Mucosa of stomach (tissue), 1 donor: ENCODE measurements around the gene TSPAN13.

Experiments used
- H3K27me3 ChIP-seq: one replicate; pipeline ENCODE4 v1.7.0; 2013; ENCODE audit warnings: mild to moderate bottlenecking, low read length; ENCODE audit not compliant: control insufficient read depth, insufficient read depth
- H3K36me3 ChIP-seq: one replicate; pipeline ENCODE4 v1.7.0; 2013; ENCODE audit warnings: low read length; ENCODE audit not compliant: control insufficient read depth, insufficient read depth
- H3K4me1 ChIP-seq: one replicate; pipeline ENCODE4 v1.7.0; 2013; ENCODE audit warnings: mild to moderate bottlenecking, low read length; ENCODE audit not compliant: control insufficient read depth, insufficient read depth
- H3K4me3 ChIP-seq: one replicate; pipeline ENCODE4 v1.7.0; 2013; ENCODE audit warnings: low read length
- H3K9ac ChIP-seq: one replicate; pipeline ENCODE4 v1.7.0; 2013; ENCODE audit warnings: mild to moderate bottlenecking, low read length, moderate library complexity
- H3K9me3 ChIP-seq: one replicate; pipeline ENCODE4 v1.7.0; 2013; ENCODE audit warnings: mild to moderate bottlenecking, low read length, moderate library complexity; ENCODE audit not compliant: control insufficient read depth
- donor health status: Pancreatic carcinoma.

Gene TSPAN13

DNA sequence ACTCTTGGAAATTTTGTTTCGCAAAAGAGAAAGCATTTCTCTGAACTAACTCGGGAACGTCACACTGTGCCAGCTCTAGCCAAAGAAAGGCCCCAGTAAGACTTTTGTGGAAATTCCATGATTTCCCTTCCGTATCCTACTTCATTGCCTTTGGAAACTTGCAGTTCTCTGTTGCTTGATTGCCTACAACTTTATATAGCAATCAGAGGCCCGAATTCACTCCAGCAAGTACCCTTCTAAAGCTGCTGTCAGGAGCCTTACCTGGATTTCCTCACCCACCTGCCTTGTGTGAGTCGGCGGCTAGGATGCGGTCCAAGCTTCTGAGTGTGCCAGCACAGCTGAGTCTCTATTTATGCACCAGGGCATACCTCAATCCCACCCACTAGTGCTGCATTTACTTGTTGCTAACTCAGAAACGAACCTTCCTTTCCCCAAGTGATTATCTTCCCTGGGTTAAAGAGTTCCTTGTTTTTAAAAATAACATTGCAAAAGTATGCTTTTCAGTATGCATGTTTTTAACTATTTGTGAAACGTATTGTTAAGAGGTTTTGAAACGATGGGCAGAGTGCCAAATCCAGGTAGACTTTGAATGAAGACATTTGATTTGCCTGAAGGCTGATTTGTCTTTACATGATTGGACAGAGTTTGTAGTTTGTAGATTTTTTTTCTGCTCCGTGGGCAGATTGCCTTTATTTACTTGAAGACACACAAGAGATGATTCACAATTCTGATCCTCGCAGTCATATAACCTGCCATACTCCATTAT, 51.3 kb downstream of the TSPAN13 start, which contains the start of gene AGR2:
TSS of gene AGR2 (minus strand) at position 326 of the 766 bp plus-strand sequence. CDS start 3,203 bp downstream, outside the sequence.
- Histone ChIP-seq H3K36me3 (peaks cover 8% of the 10 kb centered on the region), H3K9me3 (no peaks in the 10 kb centered on the region), H3K9ac (peak within 1 kb of the TSS; percentile 94), H3K4me3 (peak within 1 kb of the TSS; percentile 86), H3K4me1 (peaks cover 26% of the 10 kb centered on the region), H3K27me3 (no peaks in the 10 kb centered on the region)

DNA sequence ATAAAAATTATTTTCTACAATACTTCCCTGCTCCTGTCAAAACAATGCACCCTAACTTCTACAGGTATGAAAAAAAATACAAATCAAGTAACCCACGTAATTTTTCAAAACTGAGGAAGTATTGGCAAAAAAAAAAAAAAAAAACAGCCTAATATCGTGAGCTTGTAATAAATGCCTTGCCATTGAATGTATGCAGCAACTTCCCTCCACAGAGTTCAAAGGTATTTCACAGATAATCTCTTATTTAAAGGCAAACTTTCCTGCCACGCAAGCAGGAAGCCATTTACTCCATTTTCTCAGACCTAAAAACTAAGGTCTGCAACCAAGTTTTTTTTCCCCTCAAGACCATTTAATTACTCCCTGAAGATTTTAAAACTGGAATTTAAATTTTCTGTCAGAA, 51.9 kb downstream of the TSPAN13 start:
- Histone ChIP-seq H3K4me1 (peaks cover 27% of the 10 kb centered on the region), H3K4me3 (no peak overlapping the region)

DNA sequence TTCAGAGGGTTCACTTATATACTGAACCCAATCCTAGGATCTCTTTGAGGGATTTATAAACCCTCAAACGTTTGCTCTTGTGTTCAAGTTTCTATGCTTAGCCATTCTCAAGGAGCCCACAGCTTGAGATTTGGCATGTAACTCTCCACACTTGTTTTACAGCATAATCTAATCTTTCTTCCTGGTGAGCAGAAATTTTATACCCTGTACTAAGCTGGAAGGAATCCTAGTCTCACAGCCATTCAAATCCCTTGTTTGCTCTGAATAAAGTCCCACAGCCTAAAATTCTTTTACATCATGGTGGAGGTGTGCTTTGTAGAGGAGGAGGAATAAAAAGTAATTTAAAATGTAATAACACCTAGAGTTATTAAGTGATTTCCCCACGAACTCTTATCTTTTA, 56.6 kb downstream of the TSPAN13 start:
- no peaks in the 10 kb centered on the region for H3K9me3 ChIP-seq
- H3K27me3 ChIP-seq, result no peaks in the 10 kb centered on the region
- H3K4me3 ChIP-seq, result no peak overlapping the region
- H3K4me1 ChIP-seq, result peaks cover 63% of the 10 kb centered on the region
- no peaks in the 10 kb centered on the region for H3K36me3 ChIP-seq
- H3K9ac ChIP-seq, result no peak overlapping the region

More for the DNA sequence above, 51.9 kb downstream of the TSPAN13 start:
- Histone ChIP-seq H3K27me3 (no peaks in the 10 kb centered on the region), H3K9me3 (no peaks in the 10 kb centered on the region), H3K36me3 (peaks cover 6% of the 10 kb centered on the region), H3K9ac (peak overlapping the region; percentile 94)

DNA sequence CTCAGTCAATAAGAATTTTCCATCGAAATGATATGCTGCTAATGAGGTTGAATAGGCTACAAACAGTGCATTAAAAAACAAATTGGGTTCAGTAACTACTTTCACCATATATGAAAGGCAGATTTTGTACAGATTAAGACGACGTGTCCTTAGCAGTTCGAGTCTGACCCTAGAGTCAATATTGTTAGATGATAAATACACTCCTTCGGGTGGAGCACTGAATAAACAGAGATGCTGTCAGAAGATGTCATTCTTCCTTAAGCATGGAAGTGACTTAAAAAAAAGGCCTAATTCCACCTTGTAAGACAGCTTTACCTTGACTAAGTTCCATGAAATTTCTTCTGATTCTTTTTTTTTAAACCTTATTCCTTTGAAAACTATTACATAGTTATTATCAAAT, 57.0 kb downstream of the TSPAN13 start:
- no peak overlapping the region for H3K9ac ChIP-seq
- H3K36me3 ChIP-seq, result no peaks in the 10 kb centered on the region
- no peak overlapping the region for H3K4me3 ChIP-seq
- no peaks in the 10 kb centered on the region for H3K9me3 ChIP-seq
- no peaks in the 10 kb centered on the region for H3K27me3 ChIP-seq
- peaks cover 68% of the 10 kb centered on the region for H3K4me1 ChIP-seq

DNA sequence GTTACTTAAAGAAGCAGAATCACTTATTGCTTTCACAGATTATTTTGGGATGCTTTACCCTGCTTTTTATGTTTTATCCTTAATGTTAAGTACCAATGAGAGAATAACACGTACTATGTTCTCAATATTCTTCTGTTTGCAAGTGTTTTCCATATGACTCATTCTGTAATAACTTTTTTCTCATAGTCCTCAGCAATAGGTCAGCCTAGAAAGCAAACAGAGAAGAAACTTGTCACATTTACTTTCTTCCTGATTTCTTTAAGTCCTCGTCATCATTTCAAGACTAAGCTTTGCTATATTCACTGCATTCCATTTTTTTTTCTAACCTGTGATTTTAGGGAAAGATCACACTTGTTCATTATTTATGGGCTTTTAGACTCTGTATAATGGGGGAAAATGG, 58.0 kb downstream of the TSPAN13 start:
- H3K4me1 ChIP-seq, result peaks cover 69% of the 10 kb centered on the region
- H3K27me3 ChIP-seq, result no peaks in the 10 kb centered on the region
- H3K4me3 ChIP-seq, result no peak overlapping the region
- H3K36me3 ChIP-seq, result no peaks in the 10 kb centered on the region
- peak overlapping the region; percentile 63 for H3K9ac ChIP-seq
- H3K9me3 ChIP-seq, result no peaks in the 10 kb centered on the region

DNA sequence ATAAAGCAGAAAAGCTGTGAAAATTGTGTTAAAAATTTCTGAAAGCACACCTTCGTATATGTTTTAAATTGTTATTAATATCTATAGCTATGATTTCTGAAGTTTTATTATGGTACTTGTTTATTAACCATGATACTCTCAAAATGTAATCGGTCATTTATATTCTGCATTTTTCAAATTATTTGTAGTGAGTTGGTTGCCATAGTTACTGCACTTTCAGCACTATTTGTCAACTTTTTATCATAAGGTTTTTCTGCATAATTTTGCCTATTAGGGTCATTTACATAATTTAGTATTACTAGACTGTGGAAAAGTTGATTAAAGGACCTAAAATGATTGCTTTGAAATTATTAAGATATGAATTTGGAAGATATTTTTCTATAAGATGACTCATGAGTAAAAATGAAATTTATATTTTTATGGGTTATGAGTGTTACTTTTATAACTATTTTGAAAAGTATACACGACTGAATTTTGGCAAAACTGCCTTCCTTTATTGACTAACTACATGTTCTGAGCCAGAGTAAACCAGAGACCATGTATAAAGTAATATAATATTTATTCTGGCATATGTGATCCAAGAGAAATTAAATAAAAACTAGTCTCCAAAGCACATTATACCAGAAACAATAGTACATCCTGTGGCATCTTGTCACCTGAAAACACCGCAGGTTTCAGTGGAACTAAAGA, 59.1 kb downstream of the TSPAN13 start:
- Histone ChIP-seq H3K36me3 (no peaks in the 10 kb centered on the region), H3K9ac (peak overlapping the region; percentile 63), H3K9me3 (no peaks in the 10 kb centered on the region), H3K4me3 (no peak overlapping the region), H3K27me3 (no peaks in the 10 kb centered on the region), H3K4me1 (peaks cover 77% of the 10 kb centered on the region)

DNA sequence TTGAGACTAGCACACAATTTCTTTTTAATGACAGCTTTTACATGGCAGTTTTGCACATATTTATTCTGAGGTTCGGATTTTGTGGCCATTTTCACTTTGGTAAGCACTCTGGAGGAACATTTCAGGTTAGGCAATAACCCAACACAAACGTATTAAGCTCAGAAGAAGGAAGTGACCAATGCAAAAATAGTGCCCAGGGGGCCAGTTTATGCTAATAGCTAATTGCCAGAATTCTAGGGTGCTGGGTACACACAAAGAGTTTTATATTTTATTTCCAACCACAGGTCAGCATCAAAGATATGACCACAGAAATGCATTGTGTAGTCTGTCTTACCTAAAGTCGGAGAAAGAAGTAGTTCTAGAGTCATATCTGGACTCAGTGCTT, 59.7 kb downstream of the TSPAN13 start:
- Histone ChIP-seq H3K4me1 (peaks cover 82% of the 10 kb centered on the region), H3K27me3 (no peaks in the 10 kb centered on the region), H3K9me3 (no peaks in the 10 kb centered on the region), H3K9ac (peak overlapping the region; percentile 63), H3K4me3 (no peak overlapping the region), H3K36me3 (no peaks in the 10 kb centered on the region)

DNA sequence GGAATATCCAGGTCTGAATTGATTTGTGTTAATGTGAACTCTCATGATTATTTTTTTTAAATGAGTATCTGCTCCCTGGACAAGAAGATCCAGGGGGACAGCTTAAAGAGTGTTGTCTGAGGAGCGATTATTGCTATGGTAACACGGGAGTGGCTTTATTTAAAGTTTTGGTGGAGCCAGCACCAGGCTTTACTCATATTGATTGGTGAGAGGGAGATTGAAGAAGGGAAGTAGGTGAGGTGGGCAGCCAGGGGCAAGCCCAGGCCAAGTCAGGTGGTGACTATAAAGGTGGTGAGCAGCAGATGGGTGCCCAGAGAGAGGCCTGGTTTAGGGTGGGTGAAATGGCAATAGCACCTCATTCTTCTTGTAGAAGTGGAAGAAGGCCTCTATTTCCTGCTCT, 61.4 kb downstream of the TSPAN13 start:
- no peaks in the 10 kb centered on the region for H3K27me3 ChIP-seq
- H3K36me3 ChIP-seq, result no peaks in the 10 kb centered on the region
- no peaks in the 10 kb centered on the region for H3K9me3 ChIP-seq
- peaks cover 70% of the 10 kb centered on the region for H3K4me1 ChIP-seq
- no peak overlapping the region for H3K4me3 ChIP-seq
- peak overlapping the region; percentile 32 for H3K9ac ChIP-seq

DNA sequence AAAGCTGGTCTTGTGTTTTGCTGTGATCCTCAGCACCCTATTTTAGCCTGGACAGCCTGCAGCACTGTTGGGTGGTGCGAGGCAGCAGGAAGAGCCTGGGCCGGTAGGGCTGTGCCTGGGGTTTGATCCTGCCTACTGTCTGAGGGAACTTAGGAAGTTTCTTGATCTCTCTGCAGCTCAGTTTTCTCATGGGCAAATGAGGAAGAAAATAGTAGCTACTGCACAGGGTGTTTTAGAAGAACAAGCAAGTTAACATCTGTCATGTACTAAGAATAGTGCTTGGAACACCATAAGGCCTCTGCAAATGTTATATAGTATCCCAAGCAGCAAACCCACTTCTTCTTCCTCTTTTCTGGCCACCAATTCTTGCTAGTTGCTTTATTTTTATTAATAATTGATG, 63.3 kb downstream of the TSPAN13 start:
- peaks cover 69% of the 10 kb centered on the region for H3K4me1 ChIP-seq
- no peak overlapping the region for H3K9ac ChIP-seq

DNA sequence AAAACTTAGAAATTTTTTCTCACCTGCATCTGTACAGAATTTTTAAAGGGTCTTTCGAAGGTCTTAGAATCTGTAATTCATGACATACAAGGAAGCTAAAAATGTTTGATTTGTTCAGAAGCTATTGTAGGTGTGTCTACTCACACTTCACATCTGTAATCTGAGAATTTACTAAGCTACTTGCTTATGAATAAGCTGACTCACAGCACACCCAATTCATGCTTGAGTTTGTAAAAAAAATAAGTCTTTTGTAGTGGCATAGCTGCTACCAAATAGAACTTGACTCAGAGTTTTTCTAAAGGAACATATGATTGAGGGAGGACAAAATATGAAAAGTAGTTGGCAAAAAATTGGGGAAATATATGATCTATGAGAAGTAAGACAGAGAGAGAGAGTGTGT, 64.0 kb downstream of the TSPAN13 start:
- Histone ChIP-seq H3K4me1 (peaks cover 71% of the 10 kb centered on the region), H3K36me3 (no peaks in the 10 kb centered on the region), H3K9me3 (no peaks in the 10 kb centered on the region), H3K27me3 (no peaks in the 10 kb centered on the region), H3K9ac (no peak overlapping the region), H3K4me3 (no peak overlapping the region)

More for the DNA sequence above, 63.3 kb downstream of the TSPAN13 start:
- no peaks in the 10 kb centered on the region for H3K36me3 ChIP-seq
- no peaks in the 10 kb centered on the region for H3K27me3 ChIP-seq
- no peaks in the 10 kb centered on the region for H3K9me3 ChIP-seq
- H3K4me3 ChIP-seq, result no peak overlapping the region

DNA sequence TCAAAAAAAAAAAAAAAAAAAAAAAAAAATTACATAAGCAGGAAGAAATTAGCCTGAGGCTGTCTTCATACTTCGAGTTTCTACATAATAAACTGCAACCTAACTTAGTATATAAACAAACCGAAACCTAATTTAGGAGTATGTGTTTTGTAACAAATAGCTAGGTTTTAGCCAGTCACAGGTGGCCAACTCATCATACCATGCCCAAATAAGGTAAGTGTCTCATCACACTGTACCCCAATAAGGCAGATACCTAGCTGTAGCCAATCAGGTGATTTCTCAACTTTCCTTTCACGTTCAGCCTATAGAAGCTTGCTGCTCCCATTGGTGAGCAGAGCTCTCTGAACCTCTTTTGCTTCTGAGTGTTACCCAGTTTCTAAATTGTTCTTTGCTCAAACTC, 65.2 kb downstream of the TSPAN13 start:
- no peak overlapping the region for H3K4me3 ChIP-seq
- no peak overlapping the region for H3K9ac ChIP-seq
- no peaks in the 10 kb centered on the region for H3K36me3 ChIP-seq
- peaks cover 62% of the 10 kb centered on the region for H3K4me1 ChIP-seq
- H3K27me3 ChIP-seq, result no peaks in the 10 kb centered on the region
- H3K9me3 ChIP-seq, result no peaks in the 10 kb centered on the region

DNA sequence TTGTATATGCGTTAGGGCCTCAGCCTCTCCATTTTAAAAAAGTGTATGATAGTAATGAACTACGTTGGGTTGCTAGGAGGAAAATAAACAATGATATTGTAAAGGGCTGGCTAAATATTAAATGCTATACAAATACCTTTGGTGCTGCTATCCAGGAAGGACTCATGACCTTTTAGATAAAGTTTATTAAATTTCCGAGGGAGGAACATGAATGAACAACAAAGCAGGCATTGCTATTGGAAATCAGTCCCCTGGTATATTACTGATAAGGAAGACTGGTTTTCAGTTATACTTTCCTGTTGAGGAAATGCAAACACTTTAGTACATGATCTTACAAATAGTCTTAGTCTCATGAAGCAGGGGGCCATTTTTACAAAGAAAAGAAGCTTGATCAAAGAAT, 68.5 kb downstream of the TSPAN13 start:
- no peaks in the 10 kb centered on the region for H3K27me3 ChIP-seq
- H3K4me3 ChIP-seq, result no peak overlapping the region
- H3K9me3 ChIP-seq, result no peaks in the 10 kb centered on the region
- H3K9ac ChIP-seq, result no peak overlapping the region
- peaks cover 29% of the 10 kb centered on the region for H3K4me1 ChIP-seq
- no peaks in the 10 kb centered on the region for H3K36me3 ChIP-seq
